ES-I3 (cell line): ENCODE results near the gene DNMBP.
"Not testable (repeated sequence)": the region's sequence is repeated elsewhere in the genome, so short reads cannot be mapped to it uniquely, and the experiment has no call there.

Experiments
- H3K36me3 ChIP-seq: 2 replicates; pipeline ENCODE4 v1.6.1; 2013; ENCODE audit warnings: mild to moderate bottlenecking, low read length, control low read depth, moderate library complexity; ENCODE audit not compliant: insufficient read depth
- H3K4me1 ChIP-seq: 2 replicates; pipeline ENCODE4 v1.6.1; 2013; ENCODE audit warnings: mild to moderate bottlenecking, control low read depth, low read length; ENCODE audit not compliant: insufficient read depth
- H3K9ac ChIP-seq: 2 replicates; pipeline ENCODE4 v1.6.1; 2013; ENCODE audit warnings: low read depth, mild to moderate bottlenecking, low read length, moderate library complexity
- H3K9me3 ChIP-seq: 2 replicates; pipeline ENCODE4 v1.6.1; 2013; ENCODE audit warnings: mild to moderate bottlenecking, low read length, moderate library complexity; ENCODE audit not compliant: control insufficient read depth, insufficient read depth

The DNMBP gene

DNA sequence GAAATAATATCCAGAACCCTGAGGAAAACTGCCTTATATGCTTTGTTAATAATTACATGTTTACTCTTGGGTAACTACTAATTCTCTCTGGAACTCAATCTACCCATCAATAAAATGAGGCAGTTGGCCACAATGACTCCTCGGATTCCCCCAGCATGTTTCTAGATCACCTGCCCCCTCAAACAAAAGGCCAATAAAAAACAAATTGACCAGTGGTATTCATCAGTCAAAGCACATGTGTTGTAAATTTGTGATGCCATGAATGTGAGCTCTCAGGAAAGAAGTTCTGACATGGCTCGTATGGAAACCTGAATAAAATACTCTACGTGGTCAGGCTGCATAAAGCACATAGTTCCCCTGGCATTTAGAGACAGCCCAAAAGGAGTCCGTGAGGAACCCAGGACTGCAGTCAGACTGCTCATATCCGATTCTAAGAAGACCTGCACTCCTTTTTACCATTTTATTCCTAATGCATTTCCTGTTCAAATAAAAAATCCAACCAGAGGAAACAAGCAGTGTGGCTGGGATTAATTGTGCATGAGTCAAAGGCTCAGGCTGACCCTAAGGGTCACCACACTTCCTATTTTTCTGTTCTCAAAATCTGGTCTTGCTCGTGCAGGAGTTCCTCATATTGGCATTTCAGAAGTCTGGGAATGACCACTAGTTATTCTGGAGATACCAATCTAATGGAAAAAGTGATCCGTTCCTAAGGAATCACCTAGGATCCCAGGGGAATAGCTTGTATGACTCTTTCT, 77.4 kb downstream of the DNMBP start:
- not testable (repeated sequence) for H3K9me3 ChIP-seq, H3K9ac ChIP-seq, H3K36me3 ChIP-seq
- H3K4me1 ChIP-seq = peaks cover 26% of the 10 kb centered on the region

DNA sequence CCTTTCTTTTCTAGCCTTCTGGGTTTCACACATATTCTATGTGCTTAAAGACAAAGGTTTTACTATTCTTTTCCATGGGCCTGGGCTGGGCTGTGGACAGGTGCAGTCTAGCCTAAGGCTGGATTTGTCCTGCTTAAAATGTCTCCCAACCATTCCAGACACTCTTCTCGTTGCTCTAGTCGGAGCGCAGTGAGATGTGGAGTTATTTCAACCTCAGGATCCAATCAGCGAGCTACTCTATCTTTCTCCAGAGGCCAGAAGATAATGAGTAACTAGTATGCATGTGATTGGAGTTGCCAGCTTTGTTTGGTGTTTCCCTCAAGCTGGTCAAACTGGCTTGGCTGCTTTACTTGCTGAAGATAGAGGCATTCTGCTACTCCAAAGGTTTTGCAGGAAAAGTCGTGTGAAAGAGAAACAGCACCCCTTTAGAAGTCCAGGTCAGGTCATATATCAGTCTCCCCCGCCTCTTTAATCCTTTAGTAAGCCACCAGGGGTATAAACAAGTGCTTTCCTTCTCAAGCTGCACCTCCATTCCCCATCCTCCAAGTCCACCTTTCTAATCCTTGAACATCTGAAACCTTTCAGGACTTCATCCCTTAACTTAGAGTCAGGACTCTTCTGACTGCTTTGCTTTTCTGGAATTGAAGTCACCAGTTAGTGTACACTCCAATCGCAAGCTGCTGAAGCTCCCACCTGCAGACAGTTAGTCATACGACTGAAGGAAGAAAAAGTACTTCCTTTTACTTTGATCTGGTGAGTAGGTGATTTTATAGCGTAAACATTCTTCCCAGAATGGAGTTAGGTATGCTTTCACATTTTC, 78.8 kb downstream of the DNMBP start:
- Histone ChIP-seq H3K9me3 (no peaks in the 10 kb centered on the region), H3K36me3 (no peaks in the 10 kb centered on the region), H3K4me1 (peaks cover 33% of the 10 kb centered on the region), H3K9ac (no peak overlapping the region)

DNA sequence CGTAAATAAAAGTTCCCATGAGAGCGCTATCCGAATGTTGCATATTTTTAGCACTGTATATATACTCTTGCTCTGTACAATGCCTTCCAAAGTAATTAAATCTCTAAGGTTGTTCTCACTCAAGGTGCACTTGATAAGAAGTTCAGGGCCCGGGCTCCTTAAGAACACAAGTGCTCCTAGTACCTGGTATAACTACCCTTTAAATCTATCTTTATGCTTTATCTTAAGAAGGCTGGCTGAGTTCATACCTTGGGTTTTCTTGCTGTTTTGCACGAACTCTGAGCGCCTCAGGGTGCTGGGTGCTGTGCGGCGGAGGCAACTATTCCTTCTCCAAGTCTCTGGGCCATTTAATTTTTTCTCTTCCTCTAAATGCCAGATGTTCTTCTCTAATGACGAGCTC, 80.4 kb downstream of the DNMBP start:
- H3K9me3 ChIP-seq = no peaks in the 10 kb centered on the region
- no peak overlapping the region for H3K9ac ChIP-seq
- H3K4me1 ChIP-seq = peaks cover 33% of the 10 kb centered on the region
- H3K36me3 ChIP-seq = no peaks in the 10 kb centered on the region

DNA sequence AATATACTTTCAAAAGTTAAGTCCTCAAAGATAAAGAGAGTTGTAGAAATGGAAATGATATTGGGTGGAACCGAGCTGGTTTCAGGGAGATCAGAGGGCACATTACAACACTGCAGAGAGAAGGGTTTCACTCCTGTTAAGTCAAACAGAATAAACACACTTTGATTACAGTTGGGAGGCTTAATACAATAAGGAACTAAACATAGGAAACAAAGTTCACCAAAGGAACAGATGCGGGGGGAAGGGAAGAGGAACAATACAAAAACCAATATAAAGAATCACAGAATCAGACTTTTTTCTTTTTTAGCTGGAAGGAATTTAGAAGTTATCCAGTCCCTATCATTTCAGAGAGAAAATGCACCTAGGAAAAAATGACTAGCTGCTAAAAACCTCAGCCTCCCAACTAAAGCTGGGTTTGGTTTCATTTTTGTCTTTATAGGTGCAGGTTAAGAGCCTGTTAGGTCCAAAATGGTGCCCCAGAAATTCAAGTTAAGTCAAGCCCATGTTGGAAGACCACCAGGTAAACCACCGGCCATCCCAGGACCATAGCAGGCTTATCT, 81.9 kb downstream of the DNMBP start:
- Histone ChIP-seq H3K9me3 (no peaks in the 10 kb centered on the region), H3K4me1 (peaks cover 33% of the 10 kb centered on the region), H3K36me3 (no peaks in the 10 kb centered on the region), H3K9ac (no peak overlapping the region)

DNA sequence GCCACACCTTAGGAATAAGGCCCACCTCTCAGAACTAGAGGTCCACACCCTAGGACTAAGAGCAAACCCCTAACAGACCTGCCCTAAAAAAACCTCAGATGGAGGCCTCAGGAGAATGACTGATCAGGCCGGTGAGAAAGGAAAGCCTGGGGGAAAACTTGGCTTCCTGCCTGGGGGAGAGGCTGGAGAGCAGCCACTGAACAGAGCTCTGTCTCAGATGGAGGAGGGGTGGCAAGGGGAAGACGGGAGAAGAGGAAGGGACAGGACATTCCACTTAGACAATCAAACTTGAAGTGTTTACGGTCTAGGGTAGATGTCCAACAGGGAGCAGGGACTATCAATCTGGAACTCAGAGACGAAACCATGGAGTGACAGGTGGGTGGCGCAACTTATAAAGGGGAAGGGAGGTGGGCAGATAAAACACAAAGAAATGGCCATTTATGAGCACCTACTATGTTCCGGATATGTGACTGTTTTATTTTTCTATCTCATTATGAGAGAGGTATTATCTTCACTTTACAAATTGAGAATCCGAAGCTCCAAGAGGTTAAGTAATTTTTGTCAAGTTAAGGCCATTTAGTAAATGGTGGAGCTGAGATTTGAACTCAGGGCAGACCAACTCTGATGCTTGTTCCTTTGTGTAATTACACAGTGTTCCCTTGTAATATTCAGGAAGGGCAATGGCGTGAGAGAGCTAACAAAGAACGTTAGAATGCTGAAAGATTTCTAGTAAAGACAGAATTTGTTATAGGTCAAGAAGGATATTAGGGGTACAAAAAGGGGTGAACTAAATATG, 82.6 kb downstream of the DNMBP start:
- no peak overlapping the region for H3K9ac ChIP-seq
- no peaks in the 10 kb centered on the region for H3K9me3 ChIP-seq
- H3K36me3 ChIP-seq = no peaks in the 10 kb centered on the region
- peaks cover 33% of the 10 kb centered on the region for H3K4me1 ChIP-seq

DNA sequence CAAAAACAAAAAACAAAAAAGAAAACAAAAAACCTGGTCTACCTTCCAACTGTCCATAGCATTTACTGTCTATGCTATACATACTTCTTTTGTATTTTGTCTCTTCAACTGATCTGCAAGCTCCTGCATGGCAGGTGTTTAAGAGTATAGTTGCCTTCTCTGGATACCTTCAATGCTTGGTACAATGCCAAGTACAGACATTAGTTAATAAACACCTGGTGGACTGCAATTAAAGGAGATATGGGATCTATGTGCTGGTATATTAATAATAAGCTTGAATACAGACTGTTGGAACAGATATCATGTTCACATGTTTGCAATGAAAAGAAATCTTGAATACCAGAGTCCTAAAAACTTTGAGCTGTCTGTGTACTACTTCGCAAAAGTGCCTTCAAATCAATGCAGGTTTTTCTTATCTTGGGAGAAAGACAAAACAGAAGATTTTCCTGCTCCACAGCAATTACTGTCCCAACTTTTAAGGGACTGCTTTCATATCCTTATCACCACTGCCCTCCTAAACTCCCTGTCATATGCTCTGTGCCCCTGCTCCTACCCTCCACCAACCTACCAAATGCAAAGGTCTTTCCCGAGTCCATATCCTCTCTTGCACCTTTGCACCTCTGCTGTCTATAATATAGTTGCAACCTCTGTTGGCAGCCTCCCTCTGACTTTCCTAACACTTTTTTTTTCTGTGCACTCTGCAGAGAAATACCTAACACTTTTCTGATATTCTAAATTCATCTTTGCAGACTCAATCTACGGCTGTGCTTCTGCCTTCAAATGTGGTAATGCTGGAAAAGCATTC, 85.1 kb downstream of the DNMBP start:
- no peaks in the 10 kb centered on the region for H3K9me3 ChIP-seq
- peaks cover 15% of the 10 kb centered on the region for H3K4me1 ChIP-seq
- H3K9ac ChIP-seq = no peak overlapping the region

DNA sequence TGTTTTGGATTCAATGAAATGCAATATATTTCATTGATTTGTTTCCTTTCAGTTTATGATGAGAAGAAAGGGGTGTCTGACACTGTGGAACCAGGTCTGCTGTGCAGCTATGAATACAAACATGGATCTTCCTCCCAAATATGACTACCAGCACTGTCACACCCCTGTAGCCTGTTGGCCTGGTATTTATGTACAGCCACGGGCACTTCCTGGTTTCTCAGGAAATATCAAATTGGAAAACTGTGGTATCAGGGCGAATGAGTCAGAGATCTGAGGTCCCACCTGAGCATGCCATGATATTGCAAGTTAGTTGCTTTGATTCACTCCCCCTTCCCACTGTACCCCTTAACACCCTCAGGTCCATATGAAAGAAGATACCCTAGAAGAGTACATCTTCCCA, 87.8 kb downstream of the DNMBP start:
- Histone ChIP-seq H3K9me3 (no peaks in the 10 kb centered on the region), H3K4me1 (peaks cover 10% of the 10 kb centered on the region; the same call in 1 of the 2 replicates), H3K36me3 (no peaks in the 10 kb centered on the region), H3K9ac (no peak overlapping the region)

More for the DNA sequence above, 85.1 kb downstream of the DNMBP start:
- H3K36me3 ChIP-seq = no peaks in the 10 kb centered on the region

DNA sequence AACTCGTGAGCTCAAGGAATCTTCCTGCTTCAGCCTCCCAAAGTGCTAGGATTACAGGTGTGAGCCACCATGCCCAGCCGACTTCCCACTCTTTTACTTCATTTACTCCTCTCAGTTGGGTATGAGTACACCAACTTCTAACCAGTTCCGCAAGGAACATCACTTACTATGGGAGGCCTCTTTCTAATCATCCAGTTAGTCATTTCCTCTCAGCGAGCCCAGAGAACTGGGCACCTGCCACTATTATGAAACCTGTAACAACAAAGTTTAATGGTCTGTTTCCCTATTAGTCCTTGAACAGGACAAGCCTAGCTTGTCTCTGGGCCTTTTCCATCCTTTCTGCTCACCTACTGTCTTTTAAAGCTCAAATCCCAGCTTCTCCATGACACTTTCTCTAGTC, 88.8 kb downstream of the DNMBP start:
- H3K9me3 ChIP-seq = no peaks in the 10 kb centered on the region
- H3K9ac ChIP-seq = no peak overlapping the region
- H3K36me3 ChIP-seq = no peaks in the 10 kb centered on the region
- peaks cover 12% of the 10 kb centered on the region; the same call in 1 of the 2 replicates for H3K4me1 ChIP-seq

DNA sequence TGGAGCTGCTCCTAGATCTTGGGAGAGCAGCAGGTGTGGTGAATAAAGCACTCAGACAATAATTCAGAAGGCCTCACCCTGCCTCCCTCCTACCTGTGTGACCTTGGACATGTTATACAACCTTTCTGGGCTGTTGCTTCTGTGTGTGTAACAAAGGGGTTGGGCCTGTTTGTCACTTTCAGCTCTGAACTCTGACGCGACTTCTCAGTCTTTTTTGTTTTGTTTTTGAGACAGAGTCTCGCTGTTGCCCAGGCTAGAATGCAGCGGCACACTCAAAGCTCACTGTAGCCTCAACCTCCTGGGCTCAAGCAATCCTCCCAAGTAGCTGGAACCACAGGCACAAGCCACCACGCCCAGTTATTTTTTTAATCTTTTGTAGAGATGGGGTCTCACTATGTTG, 89.3 kb downstream of the DNMBP start:
- peaks cover 14% of the 10 kb centered on the region; the same call in 1 of the 2 replicates for H3K4me1 ChIP-seq
- no peaks in the 10 kb centered on the region for H3K36me3 ChIP-seq
- no peak overlapping the region for H3K9ac ChIP-seq
- no peaks in the 10 kb centered on the region for H3K9me3 ChIP-seq

DNA sequence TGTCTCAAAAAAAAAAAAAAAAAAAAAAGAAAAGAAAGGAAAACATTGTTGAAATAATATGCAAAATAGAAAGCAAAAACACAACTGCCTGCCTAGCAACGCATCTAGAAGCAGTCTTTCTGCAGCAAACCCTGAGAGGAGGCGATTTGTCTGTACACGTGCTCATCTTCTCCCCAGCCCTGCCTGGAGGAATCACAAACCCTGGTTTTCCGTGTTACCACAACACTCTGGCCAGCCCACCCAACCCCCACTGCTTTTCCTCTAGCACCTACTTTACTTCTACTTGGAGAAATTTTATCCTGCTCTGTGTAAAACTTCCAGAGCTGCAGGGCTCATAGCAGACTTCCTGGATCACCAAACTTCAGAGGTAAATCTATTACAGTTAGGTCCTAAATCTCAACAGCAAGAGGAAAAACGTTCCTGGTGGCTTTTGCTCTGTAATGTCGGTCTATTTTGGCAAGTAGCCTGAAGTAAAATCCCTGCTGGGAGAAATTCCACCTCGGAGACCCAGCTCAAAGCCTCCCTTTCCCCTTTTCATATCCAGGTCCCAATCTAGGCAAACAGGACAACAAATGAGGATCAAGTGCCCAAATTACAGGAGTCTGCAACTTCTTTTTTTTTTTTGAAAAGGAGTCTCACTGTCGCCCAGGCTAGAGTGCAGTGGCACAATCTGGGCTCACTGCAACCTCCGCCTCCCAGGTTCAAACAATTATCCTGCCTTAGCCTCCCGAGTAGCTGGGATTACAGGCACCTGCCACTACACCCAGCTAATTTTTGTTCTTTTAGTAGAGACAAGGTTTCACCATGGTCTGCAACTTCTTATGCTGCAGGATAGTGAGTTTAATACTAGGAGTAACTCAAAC, 91.6 kb downstream of the DNMBP start:
- Histone ChIP-seq H3K9ac (peak overlapping the region; percentile 52), H3K4me1 (peaks cover 21% of the 10 kb centered on the region), H3K36me3 (no peaks in the 10 kb centered on the region), H3K9me3 (no peaks in the 10 kb centered on the region)

DNA sequence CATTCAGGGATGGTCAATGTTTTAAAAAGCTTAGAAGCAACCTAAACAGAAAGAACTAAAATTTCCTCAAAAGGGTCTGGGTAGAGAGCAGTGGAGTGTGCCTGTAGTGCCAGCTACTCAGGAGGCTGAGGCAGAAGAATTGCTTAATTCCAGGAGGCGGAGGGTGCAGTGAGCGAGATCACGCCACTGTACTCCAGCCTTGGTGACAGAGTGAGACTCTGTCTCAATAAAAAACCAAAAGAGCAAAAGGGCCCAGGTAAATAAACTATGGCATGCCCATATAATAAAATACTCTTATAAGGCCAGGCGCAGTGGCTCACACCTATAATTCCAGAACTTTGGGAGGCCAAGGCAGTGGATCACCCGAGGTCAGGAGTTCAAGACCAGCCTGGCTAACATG, 93.0 kb downstream of the DNMBP start:
- Histone ChIP-seq H3K4me1 (peaks cover 22% of the 10 kb centered on the region), H3K36me3 (no peaks in the 10 kb centered on the region), H3K9ac (no peak overlapping the region; the same call in 1 of the 2 replicates), H3K9me3 (no peaks in the 10 kb centered on the region)

DNA sequence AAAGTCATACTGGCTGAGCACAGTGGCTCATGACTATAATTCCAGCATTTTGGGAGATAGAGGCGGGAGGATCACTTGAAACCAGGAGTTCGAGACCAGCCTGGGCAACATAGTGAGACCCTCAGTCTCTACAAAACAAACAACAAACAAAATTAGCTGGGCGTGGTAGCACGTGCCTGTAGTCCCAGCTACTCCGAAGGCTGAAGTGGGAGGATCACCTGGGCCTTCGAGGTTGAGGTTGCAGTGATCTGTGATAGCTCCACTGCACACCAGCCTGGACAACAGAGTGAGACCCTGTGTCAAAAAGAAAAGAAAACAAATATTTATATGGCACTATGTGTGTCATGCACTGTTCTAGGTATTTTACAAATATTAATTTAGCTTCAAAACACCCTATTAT, 94.3 kb downstream of the DNMBP start:
- Histone ChIP-seq H3K9me3 (no peaks in the 10 kb centered on the region), H3K36me3 (no peaks in the 10 kb centered on the region), H3K4me1 (peaks cover 28% of the 10 kb centered on the region), H3K9ac (no peak overlapping the region)

DNA sequence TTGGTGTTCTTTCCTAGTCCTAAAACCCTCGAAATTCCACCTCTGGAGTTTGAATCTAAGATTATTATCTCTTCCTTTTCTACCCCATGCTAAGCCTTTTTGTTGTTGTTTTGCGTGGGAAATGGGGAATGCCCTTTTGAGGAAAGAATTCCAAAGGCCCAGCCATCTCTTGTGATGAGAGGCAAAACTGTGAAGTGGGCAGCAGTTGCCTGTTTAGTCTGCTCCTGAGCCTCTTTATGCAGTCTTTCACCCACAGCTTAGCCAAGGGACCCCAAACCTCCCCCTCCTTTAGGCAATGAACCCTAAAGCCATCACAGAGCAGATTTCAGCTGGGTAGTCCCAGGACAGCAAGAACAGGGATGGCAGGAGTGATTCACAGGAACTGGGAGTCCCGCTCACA, 95.5 kb downstream of the DNMBP start:
- Histone ChIP-seq H3K4me1 (peaks cover 27% of the 10 kb centered on the region), H3K9me3 (no peaks in the 10 kb centered on the region), H3K36me3 (no peaks in the 10 kb centered on the region; the same call in 1 of the 2 replicates), H3K9ac (0 out of 2 replicates have a peak overlapping the region, but pooled peaks have one; percentile 19)
